GM23338 (cell line): ENCODE results near the gene PPP1CA. TPM values are rescaled to one million over a fixed set of nuclear protein-coding genes. Genes with fewer than 3 reads are reported as not detected.

Experiments
- ATAC-seq: fragments of 200-7000 bp; cut with Tn5 transposase; 3 replicates; pipeline ENCODE4 v1.9.1; 2020
- DNase-seq: peaks from one replicate; pipeline ENCODE4 v3.0.0-alpha.2; 2015; ENCODE audit warnings: low spot score
- H2AFZ ChIP-seq: fragments of 200-600 bp; sonication (generic); 2 replicates; pipeline ENCODE4 v1.8.0; 2016; ENCODE audit warnings: antibody characterized with exemption, mild to moderate bottlenecking, moderate library complexity
- H3F3A ChIP-seq: fragments of 200-600 bp; sonication (generic); replicated peaks from 2 replicates; pipeline ENCODE4 v1.8.0; 2017; ENCODE audit warnings: antibody characterized with exemption, mixed run types, low read depth
- H3K27ac ChIP-seq: fragments of 200-600 bp; sonication (generic); 2 replicates; pipeline ENCODE4 v1.6.1; 2016; ENCODE audit warnings: low read depth
- H3K27me3 ChIP-seq: fragments of 200-600 bp; sonication (generic); 2 replicates; pipeline ENCODE4 v1.8.0; 2016; ENCODE audit warnings: mild to moderate bottlenecking, mixed run types, moderate library complexity; ENCODE audit not compliant: insufficient read depth
- H3K36me3 ChIP-seq: fragments of 200-600 bp; sonication (generic); 2 replicates; pipeline ENCODE4 v1.8.0; 2016; ENCODE audit warnings: mild to moderate bottlenecking; ENCODE audit not compliant: insufficient read depth
- H3K4me1 ChIP-seq: fragments of 200-600 bp; sonication (generic); 2 replicates; pipeline ENCODE4 v1.8.0; 2016; ENCODE audit warnings: mild to moderate bottlenecking, moderate library complexity; ENCODE audit not compliant: insufficient read depth
- H3K4me2 ChIP-seq: fragments of 200-600 bp; sonication (generic); 2 replicates; pipeline ENCODE4 v1.7.1; 2017; ENCODE audit warnings: mixed run types
- H3K4me3 ChIP-seq: fragments of 200-600 bp; sonication (generic); 2 replicates; pipeline ENCODE4 v1.6.1; 2016; ENCODE audit warnings: mixed run types
- H3K79me2 ChIP-seq: fragments of 200-600 bp; sonication (generic); replicated peaks from 2 replicates; pipeline ENCODE4 v1.8.0; 2017; ENCODE audit warnings: mild to moderate bottlenecking; ENCODE audit not compliant: insufficient read depth
- H3K9me2 ChIP-seq: fragments of 200-600 bp; sonication (generic); 2 replicates; pipeline ENCODE4 v1.8.0; 2017; ENCODE audit not compliant: insufficient read depth
- H4K20me1 ChIP-seq: fragments of 200-600 bp; sonication (generic); replicated peaks from 2 replicates; pipeline ENCODE4 v1.8.0; 2017; ENCODE audit warnings: mild to moderate bottlenecking; ENCODE audit not compliant: insufficient read depth
- H3K27ac Mint-ChIP-seq: 2 replicates; pipeline ENCODE4 v1.8.0; 2020; ENCODE audit warnings: inconsistent platforms, mild to moderate bottlenecking, moderate library complexity, mixed read lengths
- H3K27me3 Mint-ChIP-seq: 3 replicates; pipeline ENCODE4 v1.8.0; 2022; ENCODE audit warnings: low read depth, mild to moderate bottlenecking, moderate library complexity, mixed read lengths, inconsistent platforms; ENCODE audit not compliant: insufficient read depth, poor library complexity
- H3K36me3 Mint-ChIP-seq: 3 replicates; pipeline ENCODE4 v1.8.0; 2021; ENCODE audit warnings: low read depth, mild to moderate bottlenecking, inconsistent platforms, moderate library complexity, mixed read lengths
- H3K4me1 Mint-ChIP-seq: 3 replicates; pipeline ENCODE4 v1.8.0; 2020; ENCODE audit warnings: mild to moderate bottlenecking, inconsistent platforms, mixed read lengths
- H3K4me3 Mint-ChIP-seq: 3 replicates; pipeline ENCODE4 v1.8.0; 2021; ENCODE audit warnings: moderate library complexity, mild to moderate bottlenecking, inconsistent platforms, mixed read lengths
- H3K9me3 Mint-ChIP-seq: 3 replicates; pipeline ENCODE4 v1.8.0; 2020; ENCODE audit warnings: moderate library complexity, mild to moderate bottlenecking, inconsistent platforms, mixed read lengths
- CREB1 ChIP-seq: fragments of 250-450 bp; sonication (Bioruptor Pico); IDR thresholded peaks from 2 replicates; pipeline ENCODE4 v1.5.0; 2020; ENCODE audit warnings: low read depth, mild to moderate bottlenecking, moderate library complexity
- ETS1 ChIP-seq: IDR thresholded peaks from 2 replicates; pipeline ENCODE4 v1.6.1; 2016; ENCODE audit warnings: antibody characterized with exemption
- EZH2 ChIP-seq: fragments of 200-600 bp; sonication (generic); IDR thresholded peaks from one replicate; pipeline ENCODE4 v1.8.0; 2017; ENCODE audit warnings: antibody characterized with exemption, mild to moderate bottlenecking, low read depth; ENCODE audit not compliant: unreplicated experiment
- EZH2phosphoT487 ChIP-seq: fragments of 200-600 bp; sonication (generic); IDR thresholded peaks from one replicate; pipeline ENCODE4 v1.8.1; 2018; ENCODE audit warnings: antibody characterized with exemption; ENCODE audit not compliant: unreplicated experiment
- JUNB ChIP-seq: IDR thresholded peaks from one replicate; pipeline ENCODE4 v1.6.1; 2016; ENCODE audit warnings: antibody characterized with exemption; ENCODE audit not compliant: unreplicated experiment
- NANOG ChIP-seq: IDR thresholded peaks from 2 replicates; pipeline ENCODE4 v1.6.1; 2016; ENCODE audit warnings: antibody characterized with exemption, borderline replicate concordance
- POLR2AphosphoS5 ChIP-seq: IDR thresholded peaks from 2 replicates; pipeline ENCODE4 v1.6.1; 2016; ENCODE audit warnings: antibody characterized with exemption, low read depth
- REST ChIP-seq: IDR thresholded peaks from one replicate; pipeline ENCODE4 v1.6.1; 2018; ENCODE audit warnings: antibody characterized with exemption; ENCODE audit not compliant: unreplicated experiment
- STAT1 ChIP-seq: IDR thresholded peaks from one replicate; pipeline ENCODE4 v1.6.1; 2016; ENCODE audit warnings: antibody characterized with exemption; ENCODE audit not compliant: unreplicated experiment
- ZNF114 ChIP-seq: fragments of 250-450 bp; sonication (Bioruptor Pico); IDR thresholded peaks from 2 replicates; pipeline ENCODE4 v1.5.0; 2020; ENCODE audit warnings: mild to moderate bottlenecking, moderate library complexity
- ZNF331 ChIP-seq: fragments of 250-450 bp; sonication (Bioruptor Pico); IDR thresholded peaks from 2 replicates; pipeline ENCODE4 v1.5.0; 2020; ENCODE audit warnings: low read depth, mild to moderate bottlenecking, moderate library complexity
- ZNF462 ChIP-seq: fragments of 250-450 bp; sonication (Bioruptor Pico); IDR thresholded peaks from 2 replicates; pipeline ENCODE4 v1.5.0; 2020; ENCODE audit warnings: mild to moderate bottlenecking, moderate library complexity
- polyA plus RNA-seq: library from polyadenylated mRNA; unstranded; fragments of >200 nt; fragmentation: Nextera tagmentation; extraction: Ambion mirVana; gene quantifications from 2 replicates; pipeline ENCODE4 v1.2.1, GENCODE V29; 2016
- total RNA-seq: library from RNA; depleted of rRNA; stranded (reverse); fragments of >200 nt; shearing (Covaris generic); gene quantifications from 2 replicates; pipeline ENCODE4 v1.2.3, GENCODE V29; 2014
- TF ChIP-seq, protein P1 (sequence below), 2 experiments: fragments of 200-600 bp in 1 of 2; sonication (generic) in 1 of 2; conservative IDR thresholded peaks; 2 replicates each; pipeline versions ENCODE4 v1.5.1 to v1.6.1; 2016 to 2017; ENCODE audit warnings: antibody characterized with exemption in 2 of 2, low read depth in 2 of 2, mild to moderate bottlenecking in 2 of 2, moderate library complexity in 1 of 2

The PPP1CA gene
- total and polyA plus RNA-seq, 2 experiments from 2014 or later = 217 to 237 TPM

DNA sequence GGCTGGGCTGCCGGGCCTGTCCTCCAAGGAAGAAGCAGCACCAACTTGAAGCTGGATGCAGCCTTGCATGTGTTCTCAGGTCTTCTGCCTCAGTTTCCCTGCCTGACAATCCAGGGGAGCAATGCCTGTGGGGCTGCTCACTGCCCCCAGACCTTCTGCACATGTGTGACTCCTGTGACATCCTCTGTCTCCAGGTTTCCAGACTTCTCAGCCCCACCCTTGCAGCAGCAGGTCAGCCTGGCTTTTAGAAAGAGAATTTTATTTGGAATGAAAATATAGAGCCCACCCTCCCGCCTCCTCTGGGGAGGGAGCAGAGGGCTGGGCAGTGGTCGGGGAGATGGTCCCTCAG lies 36.1 kb upstream of the PPP1CA start:
- Histone ChIP-seq H2AFZ (no peak overlapping the region), H4K20me1 (no peaks in the 10 kb centered on the region), H3K4me1 (peaks cover 14% of the 10 kb centered on the region), H3K79me2 (no peaks in the 10 kb centered on the region), H3K4me2 (no peak overlapping the region), H3F3A (0 out of 2 replicates have a peak, but pooled peaks cover 16% of the 10 kb centered on the region), H3K36me3 (0 out of 2 replicates have a peak, but pooled peaks cover 3% of the 10 kb centered on the region), H3K27me3 (no peaks in the 10 kb centered on the region), H3K4me3 (no peak overlapping the region), H3K27ac (peak overlapping the region; percentile 80; the same call in 1 of the 2 replicates), H3K9me2 (no peaks in the 10 kb centered on the region)
- Mint-ChIP-seq H3K4me1 (peaks cover 29% of the 10 kb centered on the region), H3K36me3 (peaks cover 30% of the 10 kb centered on the region), H3K9me3 (no peaks in the 10 kb centered on the region), H3K27ac (0 out of 2 replicates have a peak overlapping the region, but pooled peaks have one; percentile 23), H3K4me3 (no peak overlapping the region; the same call in 2 of the 3 replicates), H3K27me3 (peaks cover 11% of the 10 kb centered on the region)
- ATAC-seq (no peak), DNase-seq (no peak)
- TF ChIP-seq EZH2 = no peak
- no peak for TF ChIP-seq JUNB
- TF ChIP-seq STAT1 = no peak
- TF ChIP-seq EZH2phosphoT487 = no peak
- TF ChIP-seq CREB1 (CRISPR knock-in tag) = no peak
- no peak for TF ChIP-seq ZNF114 (CRISPR knock-in tag)
- no peak for TF ChIP-seq ETS1
- no peak for TF ChIP-seq REST
- no peak for TF ChIP-seq POLR2AphosphoS5
- TF ChIP-seq, protein P1, sequence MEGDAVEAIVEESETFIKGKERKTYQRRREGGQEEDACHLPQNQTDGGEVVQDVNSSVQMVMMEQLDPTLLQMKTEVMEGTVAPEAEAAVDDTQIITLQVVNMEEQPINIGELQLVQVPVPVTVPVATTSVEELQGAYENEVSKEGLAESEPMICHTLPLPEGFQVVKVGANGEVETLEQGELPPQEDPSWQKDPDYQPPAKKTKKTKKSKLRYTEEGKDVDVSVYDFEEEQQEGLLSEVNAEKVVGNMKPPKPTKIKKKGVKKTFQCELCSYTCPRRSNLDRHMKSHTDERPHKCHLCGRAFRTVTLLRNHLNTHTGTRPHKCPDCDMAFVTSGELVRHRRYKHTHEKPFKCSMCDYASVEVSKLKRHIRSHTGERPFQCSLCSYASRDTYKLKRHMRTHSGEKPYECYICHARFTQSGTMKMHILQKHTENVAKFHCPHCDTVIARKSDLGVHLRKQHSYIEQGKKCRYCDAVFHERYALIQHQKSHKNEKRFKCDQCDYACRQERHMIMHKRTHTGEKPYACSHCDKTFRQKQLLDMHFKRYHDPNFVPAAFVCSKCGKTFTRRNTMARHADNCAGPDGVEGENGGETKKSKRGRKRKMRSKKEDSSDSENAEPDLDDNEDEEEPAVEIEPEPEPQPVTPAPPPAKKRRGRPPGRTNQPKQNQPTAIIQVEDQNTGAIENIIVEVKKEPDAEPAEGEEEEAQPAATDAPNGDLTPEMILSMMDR (conservative IDR thresholded peaks at IDR 0.05; ENCODE audit: low read depth in 2 of 2) = no peak
- no peak for TF ChIP-seq ZNF462 (CRISPR knock-in tag)
- TF ChIP-seq NANOG = no peak
- TF ChIP-seq ZNF331 (CRISPR knock-in tag) = no peak
